ENCODE measurements around the gene MEIS1. TPM values are rescaled to one million over a fixed set of nuclear protein-coding genes. Genes with fewer than 3 reads are reported as not detected.
A peak's percentile ranks its signal among the peaks of the same experiment; 100 is the strongest.

MEIS1 gene
- total and polyA plus RNA-seq, 2 donors (not counting 1 experiment from before 2014, with no cell fraction given), result 0.03 TPM; not detected in 1

DNA sequence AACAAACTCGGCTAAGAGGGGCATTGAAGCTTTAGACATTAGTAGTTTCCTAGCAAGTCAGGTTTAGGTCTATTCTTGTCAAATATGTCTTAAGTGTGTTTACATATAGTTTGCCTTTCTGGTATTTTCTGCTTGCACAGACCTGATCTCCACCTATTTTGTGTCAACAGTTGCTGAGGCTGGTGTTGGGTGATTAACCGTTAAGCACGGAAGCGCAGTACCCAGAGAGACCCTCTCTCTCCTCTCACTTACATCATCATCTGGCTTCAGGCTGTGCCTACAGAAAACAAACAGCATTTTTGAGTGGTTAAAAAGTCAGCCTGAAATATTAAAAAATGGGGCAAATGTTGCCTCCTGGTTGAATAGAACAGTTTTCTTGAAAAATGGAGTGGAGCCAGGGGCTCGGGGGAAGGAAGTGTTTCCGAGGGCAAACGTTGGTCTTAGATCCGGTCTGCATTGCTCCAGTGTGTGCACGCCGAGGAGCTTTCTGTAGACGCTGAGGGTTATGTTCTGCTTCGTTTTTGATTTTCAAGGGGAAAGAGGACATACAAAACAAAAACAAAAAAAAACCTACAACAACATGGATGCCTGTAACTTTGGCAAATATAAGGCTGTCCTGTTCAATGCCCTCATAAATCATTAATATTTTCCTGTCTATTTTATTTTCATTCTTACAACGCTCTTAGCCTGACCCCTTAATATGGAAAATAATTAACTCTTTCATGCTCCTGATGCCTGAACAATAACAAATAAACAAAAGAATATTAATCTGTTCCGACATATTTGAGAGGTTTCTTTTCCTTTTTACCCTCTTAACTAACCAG lies 120.8 kb downstream of the MEIS1 start:
- H2AFZ ChIP-seq (ENCODE audit: insufficient read depth, low read depth, low read length, poor library complexity, severe bottlenecking), result peak overlapping the region; percentile 11
- POLR2A ChIA-PET, result no interaction called here

More for the DNA sequence above, 120.8 kb downstream of the MEIS1 start:
- H3K4me3 ChIP-seq (ENCODE audit: control extremely low read depth in 1 of 5, extremely low read depth in 1 of 5, insufficient read depth in 1 of 5, low read depth in 2 of 5, low read length in 4 of 5), result peak overlapping the region in 3 of 5 experiments; percentile 18 to 40 (median 29)
- intact Hi-C loops (cut with micrococcal nuclease), result no loop called here
- no peaks in the 10 kb centered on the region for H3K36me3 ChIP-seq (replicated peaks in 1 of 2; ENCODE audit: control extremely low read depth in 1 of 2, control insufficient read depth in 1 of 2, extremely low read depth in 1 of 2, insufficient read depth in 2 of 2, low read length in 1 of 2)
- CTCF ChIA-PET, result no interaction called here
- peak overlapping the region; percentile 53 for H3K4me2 ChIP-seq (replicated peaks; ENCODE audit: low read depth, low read length, poor library complexity, severe bottlenecking)
- no peaks in the 10 kb centered on the region for H3K9me3 ChIP-seq (ENCODE audit: control extremely low read depth in 1 of 3, control insufficient read depth in 2 of 3, insufficient read depth in 1 of 3, low read length in 2 of 3)
- Mint-ChIP-seq H3K27ac (no peak overlapping the region), H3K9me3 (ENCODE audit: insufficient read depth) (no peaks in the 10 kb centered on the region), H3K4me3 (peak overlapping the region; percentile 61), H3K4me1 (peaks cover 11% of the 10 kb centered on the region), H3K27me3 (peaks cover 36% of the 10 kb centered on the region)
- H3K9ac ChIP-seq (ENCODE audit: low read length), result peak overlapping the region; percentile 32
- DNase-seq, result peak; percentile 3
- H3K27me3 ChIP-seq (replicated peaks in 1 of 4; ENCODE audit: control extremely low read depth in 1 of 4, control insufficient read depth in 3 of 4, insufficient read depth in 4 of 4, low read length in 3 of 4), result no peaks in the 10 kb centered on the region
- no peak for ATAC-seq (ENCODE audit: low read depth)
- H3K4me1 ChIP-seq (ENCODE audit: control insufficient read depth in 2 of 2, insufficient read depth in 2 of 2, low read length in 2 of 2), result no peaks in the 10 kb centered on the region
- TF ChIP-seq EZH2 (IDR thresholded peaks at IDR 0.05; ENCODE audit: borderline replicate concordance, insufficient read depth, low read depth, low read length, poor library complexity, severe bottlenecking) (no peak), CTCF (IDR thresholded peaks at IDR 0.05) (no peak)
- H4K20me1 ChIP-seq (ENCODE audit: control insufficient read depth, insufficient read depth, low read length, poor library complexity, severe bottlenecking), result no peaks in the 10 kb centered on the region
- H3K79me2 ChIP-seq (ENCODE audit: control insufficient read depth, insufficient read depth, low read length), result no peaks in the 10 kb centered on the region
- 0% methylated on average over 4 of the region's 14 CpGs for WGBS (ENCODE audit: insufficient coverage)
- no peak overlapping the region for H3K27ac ChIP-seq (ENCODE audit: low read length in 2 of 2)

All from B cell (primary cell).